HG03103 (cell line): ENCODE data around the gene LDLR.
"Not testable (repeated sequence)": the region's sequence is repeated elsewhere in the genome, so short reads cannot be mapped to it uniquely, and the experiment has no call there.

Source experiments
- ATAC-seq: cut with Tn5 transposase; IDR thresholded peaks from one replicate; pipeline ENCODE4 v1.9.1; 2021; ENCODE audit warnings: low read depth; ENCODE audit not compliant: unreplicated experiment

LDLR gene

DNA sequence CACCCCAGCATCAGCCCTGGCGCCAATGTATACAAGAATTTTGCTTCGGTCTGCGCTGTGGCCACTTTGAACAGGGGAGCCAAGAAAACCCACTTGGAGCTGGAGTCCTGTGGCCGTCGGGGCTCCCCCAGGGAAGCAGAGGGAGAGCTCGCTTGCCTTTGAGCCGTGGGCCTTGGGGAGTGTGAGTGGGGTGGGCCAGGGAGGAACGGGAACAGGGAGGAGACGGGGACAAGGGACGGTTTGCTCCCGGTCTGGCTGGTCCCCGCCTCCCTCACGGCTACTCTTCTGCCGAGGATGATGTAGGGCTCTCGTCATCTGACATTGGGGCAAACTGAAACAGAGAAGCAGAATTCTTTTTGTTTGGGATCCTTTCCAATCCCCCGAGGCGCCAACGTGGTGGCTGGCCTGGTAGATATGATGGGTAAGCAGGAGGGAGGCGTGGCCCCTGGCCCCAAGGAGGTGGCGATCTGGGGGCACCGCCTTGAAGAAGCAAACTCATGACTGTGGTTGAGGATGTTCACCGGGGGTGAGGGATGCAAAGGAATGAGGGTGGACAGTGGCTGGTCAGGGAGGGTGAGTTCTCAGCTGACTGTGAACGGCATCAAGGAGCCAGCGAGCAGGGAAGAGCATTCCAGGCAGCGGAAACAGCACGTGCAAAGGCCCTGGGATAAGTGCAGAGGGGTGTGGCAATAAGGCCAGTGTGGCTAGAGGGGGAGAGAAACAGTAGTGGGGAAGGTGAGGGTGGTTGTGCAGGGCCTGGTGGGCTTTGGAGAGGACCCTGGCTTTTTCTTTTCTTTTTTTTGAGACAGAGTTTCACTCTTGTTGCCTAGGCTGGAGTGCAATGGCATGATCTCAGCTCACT is 77.2 kb downstream of the LDLR start:
- no peak for ATAC-seq

DNA sequence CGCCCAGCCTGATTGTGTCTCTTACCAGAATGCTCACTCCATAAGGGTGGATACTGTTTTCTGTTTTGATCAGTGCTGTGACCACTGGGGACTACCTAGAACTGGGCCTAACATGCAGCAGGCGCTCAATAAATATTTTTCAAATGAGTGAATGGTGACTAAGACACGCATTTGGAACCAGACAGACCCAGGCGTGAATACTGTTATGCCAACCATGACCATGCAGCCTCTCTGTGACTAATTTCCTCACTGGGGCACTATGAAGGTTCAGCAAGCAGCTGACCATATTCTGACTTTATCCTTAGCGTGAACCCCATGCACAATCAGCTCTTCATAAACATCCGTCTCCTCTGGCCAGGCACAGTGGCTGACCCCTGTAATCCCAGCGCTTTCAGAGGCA is 79.3 kb downstream of the LDLR start:
- ATAC-seq, result no peak

DNA sequence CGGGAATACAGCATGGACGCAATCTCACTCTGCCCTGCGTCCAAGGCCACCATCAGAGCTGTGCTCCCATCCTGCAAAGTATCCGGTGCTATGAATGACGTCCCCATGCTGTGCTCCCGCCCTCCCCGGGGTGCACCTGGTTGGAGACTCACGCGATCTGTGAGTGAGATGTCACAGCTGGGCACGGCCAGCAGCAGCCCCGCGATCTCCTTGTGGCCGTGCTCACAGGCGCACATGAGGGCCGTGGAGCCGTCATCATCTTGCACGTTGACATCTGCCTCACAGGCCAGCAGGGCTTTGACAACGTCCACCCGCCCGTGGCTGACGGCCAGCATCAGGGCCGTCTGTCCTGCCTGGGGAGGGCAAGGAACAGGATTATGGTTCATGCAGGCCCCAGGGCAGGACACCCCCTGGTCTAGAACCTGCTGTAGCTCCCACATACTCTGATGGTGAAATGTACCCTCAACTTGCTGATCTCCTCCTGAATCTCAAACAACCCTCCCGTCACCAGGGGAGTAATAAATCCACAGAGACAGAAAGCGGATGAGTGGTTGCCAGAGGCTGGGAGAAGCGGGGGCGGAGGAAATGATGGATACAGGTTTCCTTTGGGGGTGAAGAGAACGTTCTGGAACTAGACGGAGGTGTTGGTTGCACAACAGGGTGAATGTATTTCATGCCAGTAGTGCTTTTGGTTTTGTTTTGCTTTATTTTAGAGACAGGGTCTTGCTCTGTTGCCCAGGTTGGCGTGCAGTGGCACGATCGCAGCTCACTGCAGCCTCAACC is 80.8 kb downstream of the LDLR start:
- ATAC-seq, result no peak

DNA sequence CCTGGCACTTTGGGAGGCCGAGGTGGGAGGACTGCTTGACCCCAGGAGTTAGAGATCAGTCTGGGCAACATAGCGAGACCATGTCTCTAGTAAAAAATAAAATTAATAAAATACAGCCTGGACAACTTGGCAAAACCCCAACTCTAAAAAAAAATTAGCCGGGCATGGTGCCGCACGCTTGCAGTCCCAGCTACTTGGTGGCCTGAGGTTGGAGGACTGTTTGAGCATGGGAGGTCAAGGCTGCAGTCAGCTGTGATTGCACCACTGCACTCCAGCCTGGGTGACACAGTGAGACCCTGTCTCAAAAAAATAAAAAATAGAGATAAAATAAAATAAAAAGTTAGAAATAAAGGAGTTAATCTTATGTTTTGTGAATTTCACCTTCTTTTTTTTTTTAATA is 81.9 kb downstream of the LDLR start:
- no peak for ATAC-seq

DNA sequence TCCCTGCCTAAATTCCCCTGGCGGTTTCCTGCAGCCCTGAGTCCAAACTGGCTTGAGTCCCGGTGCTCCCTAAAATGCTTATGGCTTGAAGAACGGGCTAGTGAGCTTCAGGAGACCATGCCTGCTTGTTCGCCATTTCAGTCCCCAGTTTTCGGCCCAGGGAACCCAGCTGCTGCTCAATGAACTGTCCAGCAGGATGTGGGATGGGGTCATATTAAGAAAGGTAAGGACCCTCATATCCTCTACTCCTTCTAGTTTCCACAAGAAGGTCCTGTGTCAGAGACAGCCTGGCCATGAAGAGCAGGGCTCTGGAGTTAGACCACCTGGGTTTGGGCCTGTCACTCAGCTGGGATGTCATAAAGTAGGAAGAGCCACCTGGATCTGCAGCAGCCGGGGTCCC is 83.3 kb downstream of the LDLR start:
- ATAC-seq, result no peak

DNA sequence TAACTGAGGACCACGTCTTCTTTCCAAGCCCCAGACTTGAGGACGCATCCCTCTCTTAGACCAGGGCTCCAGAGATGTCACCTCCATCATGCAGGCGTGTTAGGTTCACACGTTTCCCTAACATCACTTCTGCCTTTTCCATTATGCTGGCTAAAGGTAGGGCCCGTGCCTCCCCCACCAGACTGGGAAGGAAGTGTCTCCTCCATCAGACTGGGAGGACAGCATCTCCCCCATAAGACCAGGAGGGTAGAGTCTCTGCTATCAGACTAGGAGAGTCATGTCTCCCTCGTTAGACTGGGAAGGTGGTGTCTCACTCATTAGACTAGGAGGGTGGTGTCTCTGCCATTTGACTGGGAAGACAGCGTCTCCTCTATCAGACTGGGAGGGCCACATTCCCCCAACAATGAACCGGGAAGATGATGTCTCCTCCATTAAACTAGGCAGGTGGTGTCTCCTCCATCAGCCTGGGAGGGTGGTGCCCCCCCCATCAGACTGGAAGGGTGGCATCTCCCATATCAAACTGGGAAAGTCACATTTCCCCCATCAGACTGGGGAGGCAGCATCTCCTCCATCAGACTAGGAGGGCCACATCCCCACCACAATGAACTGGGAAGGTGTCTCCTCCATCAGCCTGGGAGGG is 84.4 kb downstream of the LDLR start:
- ATAC-seq, result no peak

DNA sequence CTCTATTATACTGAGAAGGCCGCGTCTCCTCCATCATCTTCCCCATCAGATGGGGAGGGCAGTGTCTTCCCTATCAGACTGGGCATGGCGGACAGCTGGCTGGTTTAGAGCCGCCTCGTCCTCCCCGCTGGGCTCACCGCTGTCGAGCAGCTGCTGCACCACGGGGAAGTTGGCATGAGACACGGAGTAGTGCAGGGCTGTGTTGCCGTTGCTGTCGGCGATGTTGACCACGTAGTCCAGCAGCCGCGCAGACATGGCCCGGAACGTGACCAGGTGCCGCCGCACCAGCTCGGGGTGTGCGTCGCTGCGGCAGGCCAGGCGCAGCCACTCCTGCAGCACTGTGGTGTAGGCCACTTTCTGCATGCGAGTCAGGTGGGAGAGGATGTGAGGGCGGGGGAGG is 85.1 kb downstream of the LDLR start:
- no peak for ATAC-seq

DNA sequence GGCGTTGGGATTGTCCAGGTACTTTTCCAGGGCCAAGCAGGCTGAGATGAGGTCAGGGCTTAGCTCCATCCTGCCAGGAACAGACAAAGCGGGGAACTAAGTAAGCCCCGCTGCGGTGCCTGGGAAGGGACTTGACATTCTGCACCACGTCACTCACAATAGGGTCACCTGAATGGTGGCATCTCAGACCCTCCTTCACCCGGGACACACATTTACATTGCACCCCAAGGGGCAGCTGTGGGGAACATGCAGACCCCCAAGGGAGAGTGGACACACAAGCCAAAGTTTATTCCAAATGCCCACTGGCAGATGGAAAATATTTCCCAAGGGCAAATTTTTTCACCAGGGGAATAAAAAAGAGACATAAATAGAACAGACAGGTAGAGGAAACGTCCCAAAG is 86.7 kb downstream of the LDLR start:
- no peak for ATAC-seq

DNA sequence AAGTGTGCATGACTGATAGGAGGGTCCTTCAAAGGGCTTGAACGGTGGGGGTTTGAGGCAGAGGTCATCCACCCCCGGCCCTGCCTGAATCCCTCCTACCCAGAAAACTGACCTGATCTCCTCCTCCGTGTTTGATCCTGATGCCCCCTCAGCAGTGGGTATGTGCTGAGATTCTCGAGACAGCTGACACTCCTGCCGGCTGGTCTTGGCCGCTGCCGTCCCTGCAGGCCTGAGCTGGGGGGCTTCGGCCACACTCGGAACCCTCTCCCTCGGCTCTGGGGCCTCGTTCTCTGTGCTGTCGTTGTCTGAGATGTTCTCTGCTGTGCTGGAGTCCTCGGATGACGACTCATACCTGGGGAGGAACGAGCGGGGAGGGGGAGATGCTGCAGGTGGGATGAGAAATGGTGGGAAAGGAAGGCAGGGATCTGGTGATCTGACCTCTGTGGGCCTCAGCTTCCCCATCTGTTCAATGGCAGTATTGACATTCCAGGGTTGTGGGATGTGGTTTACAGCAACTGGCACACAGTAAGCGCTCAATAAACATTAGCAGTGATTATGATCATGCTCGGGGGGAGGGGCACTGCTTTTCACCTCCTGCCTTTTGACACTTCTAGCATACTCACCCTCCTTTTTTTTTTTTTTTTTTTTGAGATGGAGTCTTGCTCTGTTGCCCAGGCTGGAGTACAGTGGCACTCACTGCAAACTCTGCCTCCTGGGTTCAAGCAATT is 87.4 kb downstream of the LDLR start:
- no peak for ATAC-seq

DNA sequence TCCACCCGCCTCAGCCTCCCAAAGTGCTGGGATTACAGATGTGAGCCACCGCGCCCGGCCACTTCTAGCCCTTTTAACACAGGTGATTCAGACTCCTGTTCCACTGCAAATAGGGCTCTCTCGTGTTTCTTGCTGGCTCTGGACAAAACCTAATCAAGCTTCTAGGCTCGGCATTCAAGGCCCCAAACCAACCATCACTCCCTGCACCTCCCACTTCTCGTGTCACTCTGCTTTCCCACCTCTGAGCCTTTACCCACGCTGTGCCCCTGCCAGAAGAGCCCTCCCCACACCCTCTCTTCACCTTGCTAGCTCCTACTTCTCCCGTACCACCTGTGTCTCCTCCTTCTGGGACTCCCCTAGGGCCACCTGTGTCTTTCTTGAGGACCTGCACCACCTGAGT is 88.3 kb downstream of the LDLR start:
- no peak for ATAC-seq

DNA sequence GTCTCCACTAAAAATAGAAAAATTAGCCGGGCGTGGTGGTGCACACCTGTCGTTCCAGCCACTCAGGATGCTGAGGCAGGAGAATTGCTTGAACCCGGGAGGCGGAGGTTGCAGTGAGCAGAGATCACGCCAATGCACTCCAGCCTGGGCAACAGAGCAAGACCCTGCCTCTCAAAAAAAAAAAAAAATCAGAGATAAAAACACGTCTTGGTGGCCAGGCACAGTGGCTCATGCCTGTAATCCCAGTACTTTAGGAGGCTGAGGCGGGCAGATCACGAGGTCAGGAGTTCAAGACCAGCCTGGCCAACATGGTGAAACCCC is 89.8 kb downstream of the LDLR start:
- ATAC-seq, result not testable (repeated sequence)

DNA sequence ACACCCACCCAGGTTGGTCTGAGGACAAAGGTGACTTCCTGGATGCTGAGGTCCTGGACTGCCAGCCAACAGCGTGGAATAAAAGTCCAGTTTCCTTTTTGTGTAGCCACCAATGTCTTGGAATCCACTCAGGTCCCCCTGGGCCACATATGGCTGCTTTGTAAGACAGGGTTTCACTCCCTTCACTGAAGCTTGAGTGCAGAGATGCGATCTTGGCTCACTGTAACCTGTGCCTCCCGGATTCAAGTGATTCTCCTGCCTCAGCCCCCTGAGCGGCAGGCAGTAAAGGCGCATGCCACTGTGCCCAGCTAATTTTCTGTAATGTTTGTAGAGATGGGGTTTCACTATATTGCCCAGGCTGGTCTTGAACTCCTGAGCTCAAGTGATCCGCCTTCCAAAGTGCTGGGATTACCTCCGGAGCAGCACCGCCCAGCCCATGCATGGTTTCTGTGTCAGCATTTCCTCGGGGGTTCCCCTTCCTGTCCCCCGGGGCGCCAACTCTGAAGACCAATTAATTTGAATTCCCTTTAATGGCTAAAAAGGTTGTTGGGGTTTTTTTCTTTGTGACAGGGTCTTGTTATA is 90.5 kb downstream of the LDLR start:
- ATAC-seq, result no peak

DNA sequence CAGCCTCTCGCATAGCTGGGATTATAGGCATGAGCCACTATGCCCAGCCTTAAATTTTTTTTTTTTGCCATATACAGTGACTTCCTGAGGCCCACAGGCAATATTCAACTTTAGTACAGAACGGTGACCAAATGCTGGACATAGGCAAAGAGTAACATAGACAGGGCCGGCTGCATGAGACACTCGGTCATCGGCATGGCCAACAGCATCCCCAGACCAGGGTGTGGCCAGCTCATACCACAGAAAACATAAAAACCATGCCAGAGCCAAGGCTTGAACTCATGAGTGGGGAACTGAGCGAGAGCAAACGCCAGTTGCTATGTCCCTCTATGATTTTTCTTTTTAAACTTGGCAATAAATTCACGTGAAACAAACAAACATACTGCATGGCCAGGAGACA is 91.1 kb downstream of the LDLR start:
- no peak for ATAC-seq

DNA sequence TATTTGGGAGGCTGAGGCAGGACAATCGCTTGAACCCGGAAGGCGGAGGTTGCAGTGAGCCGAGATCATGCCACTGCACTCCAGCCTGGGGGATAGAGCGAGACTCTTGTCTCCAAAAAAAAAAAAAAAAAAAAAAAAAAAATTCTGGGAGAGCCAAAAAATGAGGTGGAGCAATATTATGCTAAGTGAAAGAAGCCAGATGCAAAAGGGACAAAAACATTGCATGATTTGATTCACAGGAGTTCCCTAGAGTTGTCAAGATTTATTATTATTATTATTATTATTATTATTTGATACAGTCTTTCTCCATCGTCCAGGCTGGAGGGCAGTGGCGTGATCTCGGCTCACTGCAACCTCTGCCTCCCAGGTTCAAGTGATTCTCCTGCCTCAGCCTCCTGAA is 91.7 kb downstream of the LDLR start:
- ATAC-seq, result not testable (repeated sequence)

DNA sequence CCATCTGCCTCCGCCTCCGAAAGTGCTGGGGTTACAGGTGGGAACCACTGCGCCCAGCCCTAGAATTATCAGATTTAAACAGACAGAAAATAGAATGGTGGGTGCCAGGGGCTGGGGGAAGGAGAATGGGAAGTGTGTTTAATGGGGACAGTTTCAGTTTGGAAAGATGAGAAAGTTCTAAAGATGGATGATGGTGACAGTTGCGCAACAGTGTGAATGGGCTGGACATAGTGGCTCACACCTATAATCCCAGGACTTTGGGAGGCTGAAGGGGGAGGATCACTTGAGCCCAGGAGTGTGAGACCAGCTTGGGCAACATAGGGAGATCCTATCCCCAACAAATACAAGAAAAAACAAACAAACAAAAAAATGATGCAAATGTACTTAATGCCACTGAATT is 92.2 kb downstream of the LDLR start:
- ATAC-seq, result no peak
